DND-41 (cell line): ENCODE results near the gene ITIH6.

Source experiments
- CTCF ChIP-seq: IDR thresholded peaks from 2 replicates; pipeline ENCODE4 v1.5.1; 2012; ENCODE audit warnings: borderline replicate concordance, low read length, moderate library complexity, mild to moderate bottlenecking; ENCODE audit not compliant: poor library complexity, severe bottlenecking; ENCODE audit errors: extremely low read depth
- EZH2 ChIP-seq: IDR thresholded peaks from 3 replicates; pipeline ENCODE4 v1.6.1; 2012; ENCODE audit warnings: borderline replicate concordance, low read depth, mild to moderate bottlenecking, moderate library complexity, low read length, inconsistent platforms; ENCODE audit not compliant: severe bottlenecking

DNA sequence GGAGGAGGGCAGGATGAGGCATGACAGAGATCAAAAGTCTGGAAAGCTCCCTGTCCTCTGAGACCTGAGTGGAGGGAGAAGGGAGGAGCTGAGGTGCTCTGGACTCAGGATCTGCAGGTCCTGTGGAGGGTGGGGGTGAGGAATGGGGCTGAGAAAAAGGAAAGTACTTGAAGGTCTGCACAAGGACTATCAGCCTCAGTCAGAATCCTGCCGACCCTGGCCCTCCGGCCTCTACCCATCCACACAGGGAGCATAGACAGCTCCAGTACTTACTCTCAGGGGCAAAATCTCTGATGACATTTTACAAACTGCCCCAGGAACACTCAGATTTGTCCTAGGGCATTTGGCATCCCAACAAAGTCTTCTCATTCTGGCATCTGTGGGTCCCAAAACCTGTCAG is 991 bp upstream of the ITIH6 start:
- TF ChIP-seq CTCF (no peak), EZH2 (no peak)
